HG03025 (cell line): ENCODE data around the gene TMEM225B.
"Not testable (repeated sequence)": the region's sequence is repeated elsewhere in the genome, so short reads cannot be mapped to it uniquely, and the experiment has no call there.

Source experiments
- ATAC-seq: cut with Tn5 transposase; IDR thresholded peaks from one replicate; pipeline ENCODE4 v1.9.1; 2021; ENCODE audit warnings: mild to moderate bottlenecking, moderate library complexity; ENCODE audit not compliant: unreplicated experiment, low FRiP score

The TMEM225B gene

DNA sequence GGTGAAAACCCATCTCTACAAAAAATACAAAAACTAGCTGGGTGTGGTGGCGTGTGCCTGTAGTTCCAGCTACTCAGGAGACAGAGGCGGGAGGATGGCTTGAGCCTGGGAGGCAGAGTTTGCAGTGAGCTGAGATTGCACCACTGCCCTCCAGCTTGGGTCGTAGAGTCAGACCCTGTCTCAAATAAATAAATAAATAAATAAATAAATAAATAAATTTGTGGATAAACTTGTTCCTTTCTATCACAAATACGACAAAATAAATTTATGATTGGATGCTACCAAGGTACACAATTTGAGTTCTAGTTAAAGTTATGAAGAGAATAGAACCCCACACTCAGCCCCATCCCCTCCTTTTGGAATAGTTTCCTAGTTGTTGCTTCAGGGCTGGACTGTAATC lies 55.2 kb downstream of the TMEM225B start:
- ATAC-seq = not testable (repeated sequence)

- no peak for ATAC-seq
Observed at GRCh38 chr7:99653754-99654153, 55.7 kb downstream of the TMEM225B start.

GRCh38 chr7:99654626-99655025 lies 56.6 kb downstream of the TMEM225B start:
- ATAC-seq = not testable (repeated sequence)

GRCh38 chr7:99657879-99658278 lies 59.8 kb downstream of the TMEM225B start:
- not testable (repeated sequence) for ATAC-seq
